ENCODE results near the gene AIRE.

DNA sequence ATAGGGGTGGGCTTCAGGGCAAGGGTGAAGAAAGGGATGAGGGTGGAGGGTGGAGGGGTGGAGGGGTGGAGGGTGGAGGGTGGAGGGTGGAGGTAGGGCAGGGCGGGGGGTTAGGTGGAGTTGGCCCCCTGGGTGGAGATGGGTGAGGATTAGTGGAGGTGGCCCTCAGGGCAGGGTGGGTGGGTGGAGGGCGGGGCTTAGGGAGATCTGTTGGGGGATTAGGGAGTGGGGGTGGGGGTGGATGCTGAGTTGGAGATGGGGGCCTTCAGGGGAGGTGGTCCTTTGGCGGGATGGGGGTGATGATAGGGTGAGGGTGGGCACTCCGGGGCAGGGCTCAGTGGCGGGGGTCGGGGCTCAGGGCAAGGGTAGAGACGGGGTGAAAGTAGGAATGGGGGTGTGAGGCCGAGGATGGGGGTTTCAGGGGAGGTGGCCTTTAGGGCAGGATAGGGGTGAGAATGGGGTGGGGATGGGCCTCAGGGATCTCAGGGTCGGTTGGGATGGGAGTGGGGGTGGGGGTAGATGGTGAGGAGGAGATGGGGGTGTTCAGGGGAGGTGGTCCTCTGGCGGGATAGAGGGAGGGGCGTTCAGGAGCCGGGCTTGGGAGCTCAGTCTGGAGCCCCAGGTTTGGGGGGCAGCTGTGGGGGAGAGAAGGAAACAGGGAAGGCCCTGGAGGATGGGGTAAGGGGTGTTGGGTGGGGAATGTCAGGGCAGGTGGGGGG is 23.2 kb upstream of the AIRE start:
- TF ChIP-seq, protein P1, sequence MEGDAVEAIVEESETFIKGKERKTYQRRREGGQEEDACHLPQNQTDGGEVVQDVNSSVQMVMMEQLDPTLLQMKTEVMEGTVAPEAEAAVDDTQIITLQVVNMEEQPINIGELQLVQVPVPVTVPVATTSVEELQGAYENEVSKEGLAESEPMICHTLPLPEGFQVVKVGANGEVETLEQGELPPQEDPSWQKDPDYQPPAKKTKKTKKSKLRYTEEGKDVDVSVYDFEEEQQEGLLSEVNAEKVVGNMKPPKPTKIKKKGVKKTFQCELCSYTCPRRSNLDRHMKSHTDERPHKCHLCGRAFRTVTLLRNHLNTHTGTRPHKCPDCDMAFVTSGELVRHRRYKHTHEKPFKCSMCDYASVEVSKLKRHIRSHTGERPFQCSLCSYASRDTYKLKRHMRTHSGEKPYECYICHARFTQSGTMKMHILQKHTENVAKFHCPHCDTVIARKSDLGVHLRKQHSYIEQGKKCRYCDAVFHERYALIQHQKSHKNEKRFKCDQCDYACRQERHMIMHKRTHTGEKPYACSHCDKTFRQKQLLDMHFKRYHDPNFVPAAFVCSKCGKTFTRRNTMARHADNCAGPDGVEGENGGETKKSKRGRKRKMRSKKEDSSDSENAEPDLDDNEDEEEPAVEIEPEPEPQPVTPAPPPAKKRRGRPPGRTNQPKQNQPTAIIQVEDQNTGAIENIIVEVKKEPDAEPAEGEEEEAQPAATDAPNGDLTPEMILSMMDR (IDR thresholded peaks at IDR 0.05; ENCODE audit: low read depth, low read length, missing input control), result no peak
- TF ChIP-seq JUND (IDR thresholded peaks at IDR 0.05), result no peak
- TF ChIP-seq, protein P2, sequence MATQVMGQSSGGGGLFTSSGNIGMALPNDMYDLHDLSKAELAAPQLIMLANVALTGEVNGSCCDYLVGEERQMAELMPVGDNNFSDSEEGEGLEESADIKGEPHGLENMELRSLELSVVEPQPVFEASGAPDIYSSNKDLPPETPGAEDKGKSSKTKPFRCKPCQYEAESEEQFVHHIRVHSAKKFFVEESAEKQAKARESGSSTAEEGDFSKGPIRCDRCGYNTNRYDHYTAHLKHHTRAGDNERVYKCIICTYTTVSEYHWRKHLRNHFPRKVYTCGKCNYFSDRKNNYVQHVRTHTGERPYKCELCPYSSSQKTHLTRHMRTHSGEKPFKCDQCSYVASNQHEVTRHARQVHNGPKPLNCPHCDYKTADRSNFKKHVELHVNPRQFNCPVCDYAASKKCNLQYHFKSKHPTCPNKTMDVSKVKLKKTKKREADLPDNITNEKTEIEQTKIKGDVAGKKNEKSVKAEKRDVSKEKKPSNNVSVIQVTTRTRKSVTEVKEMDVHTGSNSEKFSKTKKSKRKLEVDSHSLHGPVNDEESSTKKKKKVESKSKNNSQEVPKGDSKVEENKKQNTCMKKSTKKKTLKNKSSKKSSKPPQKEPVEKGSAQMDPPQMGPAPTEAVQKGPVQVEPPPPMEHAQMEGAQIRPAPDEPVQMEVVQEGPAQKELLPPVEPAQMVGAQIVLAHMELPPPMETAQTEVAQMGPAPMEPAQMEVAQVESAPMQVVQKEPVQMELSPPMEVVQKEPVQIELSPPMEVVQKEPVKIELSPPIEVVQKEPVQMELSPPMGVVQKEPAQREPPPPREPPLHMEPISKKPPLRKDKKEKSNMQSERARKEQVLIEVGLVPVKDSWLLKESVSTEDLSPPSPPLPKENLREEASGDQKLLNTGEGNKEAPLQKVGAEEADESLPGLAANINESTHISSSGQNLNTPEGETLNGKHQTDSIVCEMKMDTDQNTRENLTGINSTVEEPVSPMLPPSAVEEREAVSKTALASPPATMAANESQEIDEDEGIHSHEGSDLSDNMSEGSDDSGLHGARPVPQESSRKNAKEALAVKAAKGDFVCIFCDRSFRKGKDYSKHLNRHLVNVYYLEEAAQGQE (IDR thresholded peaks at IDR 0.05), result no peak
- no peak for TF ChIP-seq HNF4A (conservative IDR thresholded peaks at IDR 0.05)
- no peak for TF ChIP-seq GABPA (IDR thresholded peaks at IDR 0.05 in 1 of 2, conservative IDR thresholded peaks at IDR 0.05 in 1 of 2)
- no peak for TF ChIP-seq EGR1 (IDR thresholded peaks at IDR 0.05; ENCODE audit: low read depth in 2 of 2)
- no peak for TF ChIP-seq YY1 (IDR thresholded peaks at IDR 0.05)
- TF ChIP-seq, protein P3, sequence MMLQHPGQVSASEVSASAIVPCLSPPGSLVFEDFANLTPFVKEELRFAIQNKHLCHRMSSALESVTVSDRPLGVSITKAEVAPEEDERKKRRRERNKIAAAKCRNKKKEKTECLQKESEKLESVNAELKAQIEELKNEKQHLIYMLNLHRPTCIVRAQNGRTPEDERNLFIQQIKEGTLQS (IDR thresholded peaks at IDR 0.05), result no peak
- TF ChIP-seq, protein P4, sequence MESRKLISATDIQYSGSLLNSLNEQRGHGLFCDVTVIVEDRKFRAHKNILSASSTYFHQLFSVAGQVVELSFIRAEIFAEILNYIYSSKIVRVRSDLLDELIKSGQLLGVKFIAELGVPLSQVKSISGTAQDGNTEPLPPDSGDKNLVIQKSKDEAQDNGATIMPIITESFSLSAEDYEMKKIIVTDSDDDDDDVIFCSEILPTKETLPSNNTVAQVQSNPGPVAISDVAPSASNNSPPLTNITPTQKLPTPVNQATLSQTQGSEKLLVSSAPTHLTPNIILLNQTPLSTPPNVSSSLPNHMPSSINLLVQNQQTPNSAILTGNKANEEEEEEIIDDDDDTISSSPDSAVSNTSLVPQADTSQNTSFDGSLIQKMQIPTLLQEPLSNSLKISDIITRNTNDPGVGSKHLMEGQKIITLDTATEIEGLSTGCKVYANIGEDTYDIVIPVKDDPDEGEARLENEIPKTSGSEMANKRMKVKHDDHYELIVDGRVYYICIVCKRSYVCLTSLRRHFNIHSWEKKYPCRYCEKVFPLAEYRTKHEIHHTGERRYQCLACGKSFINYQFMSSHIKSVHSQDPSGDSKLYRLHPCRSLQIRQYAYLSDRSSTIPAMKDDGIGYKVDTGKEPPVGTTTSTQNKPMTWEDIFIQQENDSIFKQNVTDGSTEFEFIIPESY (IDR thresholded peaks at IDR 0.05), result no peak
- no peak for TF ChIP-seq RAD21 (IDR thresholded peaks at IDR 0.05)
- no peak for TF ChIP-seq TAF1 (conservative IDR thresholded peaks at IDR 0.05)
- no peak for TF ChIP-seq SP1 (IDR thresholded peaks at IDR 0.05)
- TF ChIP-seq, protein P5, sequence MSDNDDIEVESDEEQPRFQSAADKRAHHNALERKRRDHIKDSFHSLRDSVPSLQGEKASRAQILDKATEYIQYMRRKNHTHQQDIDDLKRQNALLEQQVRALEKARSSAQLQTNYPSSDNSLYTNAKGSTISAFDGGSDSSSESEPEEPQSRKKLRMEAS (IDR thresholded peaks at IDR 0.05), result no peak
